Esophagus muscularis mucosa (tissue), 3 donors: Measurements from ENCODE around the gene INSIG1.

Source experiments
- POLR2A ChIP-seq: fragments of 450-650 bp; IDR thresholded peaks from one replicate; pipeline ENCODE4 v1.6.1; 2017; ENCODE audit warnings: antibody characterized with exemption, moderate library complexity, mild to moderate bottlenecking, low read depth
- TF ChIP-seq, protein P1 (sequence below), 3 experiments: fragments of 200-600 bp in 2 of 3; fragments of 450-650 bp in 1 of 3; sonication (generic) in 2 of 3; IDR thresholded peaks; one replicate each; pipeline ENCODE4 v1.5.1; 2017 to 2019; ENCODE audit warnings: antibody characterized with exemption in 3 of 3, mild to moderate bottlenecking in 2 of 3, moderate library complexity in 1 of 3

- TF ChIP-seq POLR2A, result no peak
- TF ChIP-seq, protein P1, sequence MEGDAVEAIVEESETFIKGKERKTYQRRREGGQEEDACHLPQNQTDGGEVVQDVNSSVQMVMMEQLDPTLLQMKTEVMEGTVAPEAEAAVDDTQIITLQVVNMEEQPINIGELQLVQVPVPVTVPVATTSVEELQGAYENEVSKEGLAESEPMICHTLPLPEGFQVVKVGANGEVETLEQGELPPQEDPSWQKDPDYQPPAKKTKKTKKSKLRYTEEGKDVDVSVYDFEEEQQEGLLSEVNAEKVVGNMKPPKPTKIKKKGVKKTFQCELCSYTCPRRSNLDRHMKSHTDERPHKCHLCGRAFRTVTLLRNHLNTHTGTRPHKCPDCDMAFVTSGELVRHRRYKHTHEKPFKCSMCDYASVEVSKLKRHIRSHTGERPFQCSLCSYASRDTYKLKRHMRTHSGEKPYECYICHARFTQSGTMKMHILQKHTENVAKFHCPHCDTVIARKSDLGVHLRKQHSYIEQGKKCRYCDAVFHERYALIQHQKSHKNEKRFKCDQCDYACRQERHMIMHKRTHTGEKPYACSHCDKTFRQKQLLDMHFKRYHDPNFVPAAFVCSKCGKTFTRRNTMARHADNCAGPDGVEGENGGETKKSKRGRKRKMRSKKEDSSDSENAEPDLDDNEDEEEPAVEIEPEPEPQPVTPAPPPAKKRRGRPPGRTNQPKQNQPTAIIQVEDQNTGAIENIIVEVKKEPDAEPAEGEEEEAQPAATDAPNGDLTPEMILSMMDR (IDR thresholded peaks at IDR 0.05), result no peak
Measured at GRCh38 chr7:155312633-155313032, 15.0 kb downstream of the INSIG1 start.
